ENCODE data around the gene NTRK3.
A peak's percentile ranks its signal among the peaks of the same experiment; 100 is the strongest.
"Not testable (repeated sequence)": the region's sequence is repeated elsewhere in the genome, so short reads cannot be mapped to it uniquely, and the experiment has no call there.

NTRK3 gene

GRCh38 chr15:88115486-88116152 is 140.9 kb downstream of the NTRK3 start:
- DNase-seq = no peak

DNA sequence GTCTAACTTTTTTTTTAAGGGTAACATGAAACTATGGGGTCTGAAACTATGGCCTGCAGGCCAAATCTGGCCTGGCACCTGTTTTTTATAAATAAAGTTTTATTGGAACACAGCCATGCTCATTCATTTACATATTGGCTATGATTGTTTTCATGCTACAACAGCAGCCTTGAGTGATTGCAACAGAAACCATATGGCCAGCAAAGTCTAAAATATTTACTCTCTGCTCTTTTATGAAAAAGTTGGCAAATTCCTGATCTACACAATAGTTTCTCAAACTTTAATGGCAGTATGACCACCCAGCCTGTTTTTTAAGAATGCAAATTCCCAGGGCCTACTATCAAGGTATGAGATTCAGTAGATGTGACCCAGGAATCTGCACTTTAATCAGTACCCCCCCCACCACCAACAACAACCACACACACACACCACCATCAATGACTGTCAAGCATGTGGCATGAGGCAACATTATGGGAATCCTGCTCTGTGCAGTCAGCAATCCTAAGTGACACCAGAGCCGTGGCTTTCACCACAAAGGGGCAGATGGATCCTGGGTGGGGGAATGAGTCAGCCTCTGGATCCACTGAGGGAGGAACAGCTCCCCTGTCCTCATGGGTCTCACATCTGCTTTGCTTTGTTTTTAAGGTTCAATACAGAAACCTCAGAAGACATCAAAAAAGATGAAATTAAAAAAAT is 142.8 kb downstream of the NTRK3 start:
- no peak for DNase-seq

- no peak for DNase-seq
These were observed 147.5 kb downstream of the NTRK3 start for GRCh38 chr15:88108991-88109390.

GRCh38 chr15:88108477-88108876 is 148.1 kb downstream of the NTRK3 start:
- no peak for DNase-seq

GRCh38 chr15:88106074-88106473 is 150.5 kb downstream of the NTRK3 start:
- no peak for DNase-seq

- no peak for DNase-seq
These were observed 152.2 kb downstream of the NTRK3 start for GRCh38 chr15:88104357-88104756.

DNA sequence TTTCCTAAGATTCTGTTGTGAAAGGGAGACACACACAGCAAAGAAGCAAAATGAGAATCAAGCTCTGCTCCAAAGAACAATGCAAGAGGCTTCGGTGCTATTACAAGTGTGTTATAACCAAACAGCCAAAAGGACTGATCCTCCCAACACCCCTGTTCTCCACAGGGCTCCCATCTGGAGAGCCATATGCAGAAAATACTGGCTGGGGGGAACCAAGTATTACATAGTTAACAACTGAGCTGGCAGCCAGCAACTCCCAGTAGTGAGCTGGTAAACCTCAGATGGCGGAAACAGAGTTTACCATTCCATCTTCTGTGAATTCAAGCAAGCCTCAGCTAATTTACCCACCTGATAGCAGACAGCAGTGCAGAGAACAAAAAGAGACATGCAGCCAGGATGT is 156.4 kb downstream of the NTRK3 start:
- peak; percentile 5 to 75 for DNase-seq

GRCh38 chr15:88098361-88098760 is 158.2 kb downstream of the NTRK3 start:
- DNase-seq = no peak

DNA sequence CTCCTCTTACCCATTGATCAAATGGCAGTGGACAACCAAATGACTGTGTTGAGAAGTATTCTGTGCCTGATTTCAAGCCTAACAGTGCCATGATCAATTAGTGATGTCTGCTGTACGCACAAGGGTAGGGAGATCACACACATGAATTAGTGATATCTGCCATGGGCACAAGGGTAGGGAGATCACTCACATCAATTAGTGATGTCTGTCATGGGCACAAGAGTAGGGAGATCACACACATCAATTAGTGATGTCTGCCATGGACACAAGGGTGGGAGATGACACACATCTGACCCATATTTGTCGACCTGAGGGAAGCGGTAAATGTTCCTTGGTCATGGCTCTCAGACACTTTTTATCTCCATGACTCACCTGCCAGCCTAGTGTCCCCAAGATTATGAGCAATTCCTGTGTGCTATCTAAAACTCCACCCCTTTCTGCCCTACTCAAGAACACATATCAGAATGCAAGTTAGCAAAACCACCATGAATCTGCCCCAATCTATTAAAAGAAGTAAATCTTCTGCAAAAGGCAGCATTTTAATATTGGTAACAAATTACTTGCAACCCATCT is 165.0 kb downstream of the NTRK3 start:
- DNase-seq = no peak

DNA sequence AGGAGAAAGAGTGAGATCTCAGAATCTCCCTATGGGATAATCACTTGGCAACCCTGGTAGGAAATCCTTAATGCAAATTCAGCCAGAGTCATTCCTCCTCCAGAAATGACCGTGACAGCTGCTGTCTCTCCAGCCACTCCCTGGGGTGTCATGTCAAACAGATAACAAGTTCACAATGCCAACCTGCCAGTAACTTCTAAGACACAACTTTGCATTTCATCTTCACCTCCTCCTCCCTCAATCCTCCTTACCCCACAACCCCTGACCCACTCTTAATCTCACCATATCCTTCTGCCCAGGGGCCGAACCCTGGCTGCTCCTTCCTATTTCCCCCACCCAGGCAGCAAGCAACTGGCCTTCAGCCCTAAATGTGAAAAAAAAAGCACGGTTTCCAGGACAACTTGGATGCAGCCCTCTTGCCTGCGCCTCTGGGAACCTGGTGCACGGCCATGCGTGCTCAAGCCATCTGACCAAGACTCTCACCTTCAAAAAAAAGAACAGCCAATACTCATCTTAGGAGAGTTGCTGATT is 166.0 kb downstream of the NTRK3 start:
- peak in 1 of 2 experiments; percentile 46 for DNase-seq

DNA sequence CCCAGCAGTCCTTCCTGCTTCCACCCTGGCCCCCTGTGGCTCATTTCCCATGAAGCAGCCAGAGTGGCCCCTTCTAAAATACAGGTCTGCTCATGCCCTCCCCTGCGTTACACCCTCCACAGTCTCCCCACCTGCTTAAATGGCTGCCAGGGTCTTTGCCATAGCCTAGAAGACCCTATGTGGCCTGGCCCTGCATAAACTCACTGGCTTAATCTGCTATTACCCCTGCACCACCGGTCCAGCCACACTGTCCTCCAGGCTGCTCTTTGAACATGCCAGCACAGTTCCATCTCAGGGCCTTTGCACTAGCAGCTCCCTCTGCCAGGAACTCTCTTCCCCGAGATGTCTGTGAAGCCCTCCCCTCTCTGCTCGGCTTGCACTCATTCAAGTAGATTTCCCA is 166.8 kb downstream of the NTRK3 start:
- DNase-seq = no peak

DNA sequence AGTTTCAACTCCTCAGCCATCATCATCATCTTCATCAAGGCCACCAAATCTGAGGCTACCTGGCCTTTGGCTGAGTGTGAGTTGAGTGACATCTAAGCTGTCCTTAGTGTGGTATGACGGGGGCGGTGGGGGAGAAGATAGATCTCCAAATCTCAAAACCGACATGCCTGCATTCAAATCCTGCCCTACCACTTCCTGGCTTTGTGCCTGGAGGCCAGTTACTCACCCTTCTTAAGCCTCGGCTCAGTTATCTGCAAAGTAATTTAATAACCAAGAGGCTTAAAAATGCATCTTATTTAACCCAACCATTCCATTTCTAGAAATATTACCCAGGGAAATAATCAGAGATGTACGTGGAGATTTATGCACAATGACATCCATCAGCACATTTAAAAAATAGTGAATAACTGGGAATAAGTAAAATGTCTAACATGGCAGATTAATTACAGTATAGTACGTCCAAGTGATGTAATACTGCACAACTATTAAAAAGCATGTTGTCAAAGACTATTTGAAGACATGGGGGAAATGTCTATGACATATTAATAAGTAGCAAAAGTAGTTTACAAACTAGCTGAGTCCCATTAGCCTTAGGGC is 167.4 kb downstream of the NTRK3 start:
- DNase-seq = no peak

- DNase-seq = no peak
These were observed 172.5 kb downstream of the NTRK3 start for GRCh38 chr15:88083811-88084760.

DNA sequence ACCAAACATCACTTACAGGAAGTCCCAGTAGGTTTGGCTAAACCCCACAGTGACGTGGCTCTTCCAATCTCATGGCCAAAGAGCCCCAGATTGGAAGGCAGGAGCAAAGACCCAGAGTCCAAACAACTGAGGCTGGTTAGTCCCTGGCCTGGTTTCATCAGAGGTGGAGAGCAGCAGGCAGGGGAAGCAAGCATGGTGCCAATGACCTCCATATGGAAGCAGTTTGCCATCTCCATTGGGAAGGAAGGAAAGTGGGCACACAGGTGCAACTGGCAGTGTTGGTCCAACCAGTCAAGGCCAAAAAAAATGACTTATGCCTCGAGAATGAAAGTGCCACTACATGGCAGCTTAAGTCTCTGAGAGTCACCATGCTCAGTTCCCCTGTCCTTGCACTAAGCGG is 175.9 kb downstream of the NTRK3 start:
- DNase-seq = no peak

- DNase-seq = no peak
These were observed 179.1 kb downstream of the NTRK3 start for GRCh38 chr15:88077296-88078020.

GRCh38 chr15:88076328-88076727 is 180.2 kb downstream of the NTRK3 start:
- peak; percentile 84 to 94 for DNase-seq

GRCh38 chr15:88075102-88075501 is 181.4 kb downstream of the NTRK3 start:
- no peak for DNase-seq

DNA sequence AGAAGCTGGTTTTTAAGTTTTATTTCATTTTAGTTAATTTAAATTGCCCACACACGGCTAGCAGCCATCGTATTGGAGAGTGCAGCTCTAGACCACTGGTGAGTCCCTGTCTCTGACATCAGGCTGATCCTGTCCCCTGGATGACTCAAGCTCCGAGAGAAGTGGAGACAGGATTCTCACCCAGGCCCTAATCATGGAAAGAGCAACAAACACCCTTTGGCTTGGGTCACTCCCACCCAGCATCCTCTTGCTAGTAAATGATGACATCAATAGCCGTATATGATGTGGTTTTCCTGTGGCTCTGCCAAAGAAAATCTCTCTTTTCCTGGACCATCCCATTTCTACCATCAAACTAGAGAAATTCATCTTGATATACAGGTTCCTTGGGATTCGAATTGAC is 182.2 kb downstream of the NTRK3 start:
- no peak for DNase-seq

- no peak for DNase-seq
These were observed 183.2 kb downstream of the NTRK3 start for GRCh38 chr15:88073391-88073691.

GRCh38 chr15:88072598-88073390 is 183.7 kb downstream of the NTRK3 start:
- DNase-seq = no peak

DNA sequence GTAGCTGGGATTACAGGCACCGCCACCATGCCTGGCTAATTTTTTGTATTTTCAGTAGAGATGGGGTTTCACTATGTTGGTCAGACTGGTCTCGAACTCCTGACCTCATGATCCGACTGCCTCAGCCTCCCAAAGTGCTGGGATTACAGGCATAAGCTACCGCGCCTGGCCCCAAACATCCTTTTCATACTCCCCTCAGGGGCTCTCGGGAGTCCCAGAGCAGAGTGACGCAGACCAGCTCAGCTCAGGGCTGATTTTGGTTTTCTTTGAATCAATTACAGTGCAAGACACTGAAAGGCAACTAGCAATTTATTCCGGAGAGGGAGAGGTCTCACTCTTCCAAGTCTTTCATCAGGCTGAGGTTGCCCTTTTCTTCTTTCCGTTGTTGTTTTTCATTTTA is 184.4 kb downstream of the NTRK3 start:
- not testable (repeated sequence) for DNase-seq
